ENCODE data around the gene CAMK2D.

CAMK2D gene

DNA sequence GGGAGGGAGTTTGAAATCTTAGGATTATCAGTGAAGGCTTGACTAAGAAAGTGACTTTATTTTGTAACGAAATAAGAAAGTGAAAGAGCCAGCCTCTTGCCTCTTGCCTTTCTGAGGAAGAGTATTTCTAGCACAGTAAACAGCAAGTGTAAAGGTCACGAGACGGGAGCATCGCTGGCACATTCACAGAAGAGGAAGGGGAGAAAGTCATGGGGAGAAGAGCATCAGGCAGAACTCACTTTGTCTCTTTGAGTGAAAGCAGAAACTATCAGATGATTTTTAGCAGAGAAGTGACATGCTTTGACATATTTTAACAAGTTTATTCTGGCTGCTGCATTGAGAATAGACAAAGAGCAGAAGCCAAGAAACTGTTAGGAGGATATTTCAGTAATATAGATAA lies 313.8 kb downstream of the CAMK2D start:
- TF ChIP-seq, protein P1, sequence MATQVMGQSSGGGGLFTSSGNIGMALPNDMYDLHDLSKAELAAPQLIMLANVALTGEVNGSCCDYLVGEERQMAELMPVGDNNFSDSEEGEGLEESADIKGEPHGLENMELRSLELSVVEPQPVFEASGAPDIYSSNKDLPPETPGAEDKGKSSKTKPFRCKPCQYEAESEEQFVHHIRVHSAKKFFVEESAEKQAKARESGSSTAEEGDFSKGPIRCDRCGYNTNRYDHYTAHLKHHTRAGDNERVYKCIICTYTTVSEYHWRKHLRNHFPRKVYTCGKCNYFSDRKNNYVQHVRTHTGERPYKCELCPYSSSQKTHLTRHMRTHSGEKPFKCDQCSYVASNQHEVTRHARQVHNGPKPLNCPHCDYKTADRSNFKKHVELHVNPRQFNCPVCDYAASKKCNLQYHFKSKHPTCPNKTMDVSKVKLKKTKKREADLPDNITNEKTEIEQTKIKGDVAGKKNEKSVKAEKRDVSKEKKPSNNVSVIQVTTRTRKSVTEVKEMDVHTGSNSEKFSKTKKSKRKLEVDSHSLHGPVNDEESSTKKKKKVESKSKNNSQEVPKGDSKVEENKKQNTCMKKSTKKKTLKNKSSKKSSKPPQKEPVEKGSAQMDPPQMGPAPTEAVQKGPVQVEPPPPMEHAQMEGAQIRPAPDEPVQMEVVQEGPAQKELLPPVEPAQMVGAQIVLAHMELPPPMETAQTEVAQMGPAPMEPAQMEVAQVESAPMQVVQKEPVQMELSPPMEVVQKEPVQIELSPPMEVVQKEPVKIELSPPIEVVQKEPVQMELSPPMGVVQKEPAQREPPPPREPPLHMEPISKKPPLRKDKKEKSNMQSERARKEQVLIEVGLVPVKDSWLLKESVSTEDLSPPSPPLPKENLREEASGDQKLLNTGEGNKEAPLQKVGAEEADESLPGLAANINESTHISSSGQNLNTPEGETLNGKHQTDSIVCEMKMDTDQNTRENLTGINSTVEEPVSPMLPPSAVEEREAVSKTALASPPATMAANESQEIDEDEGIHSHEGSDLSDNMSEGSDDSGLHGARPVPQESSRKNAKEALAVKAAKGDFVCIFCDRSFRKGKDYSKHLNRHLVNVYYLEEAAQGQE (IDR thresholded peaks at IDR 0.05; ENCODE audit: insufficient read depth in 1 of 2, low read depth in 2 of 2, low read length in 2 of 2), result no peak
- TF ChIP-seq SIN3A (IDR thresholded peaks at IDR 0.05; ENCODE audit: borderline replicate concordance, insufficient read depth, low read length), result no peak
- no peak for TF ChIP-seq FOXP2 (optimal IDR thresholded peaks at IDR 0.05; ENCODE audit: borderline replicate concordance, extremely low read depth, extremely low read length, insufficient read depth)
- TF ChIP-seq POLR2AphosphoS5 (IDR thresholded peaks at IDR 0.05; ENCODE audit: low read depth, low read length), result no peak
- no peak for TF ChIP-seq TAF1 (IDR thresholded peaks at IDR 0.05; ENCODE audit: borderline replicate concordance, insufficient read depth, low read length)

GRCh38 chr4:113447061-113447460 lies 314.5 kb downstream of the CAMK2D start:
- TF ChIP-seq SIN3A (IDR thresholded peaks at IDR 0.05; ENCODE audit: borderline replicate concordance, insufficient read depth, low read length) (no peak), TAF1 (IDR thresholded peaks at IDR 0.05; ENCODE audit: borderline replicate concordance, insufficient read depth, low read length) (no peak)

GRCh38 chr4:113446019-113446418 lies 315.5 kb downstream of the CAMK2D start:
- TF ChIP-seq FOXP2 (optimal IDR thresholded peaks at IDR 0.05; ENCODE audit: borderline replicate concordance, extremely low read depth, extremely low read length, insufficient read depth), result no peak
- TF ChIP-seq SIN3A (IDR thresholded peaks at IDR 0.05; ENCODE audit: borderline replicate concordance, insufficient read depth, low read length), result no peak
- TF ChIP-seq, protein P1 (IDR thresholded peaks at IDR 0.05; ENCODE audit: insufficient read depth in 1 of 2, low read depth in 2 of 2, low read length in 2 of 2), result no peak
- TF ChIP-seq POLR2AphosphoS5 (IDR thresholded peaks at IDR 0.05; ENCODE audit: low read depth, low read length), result no peak
- TF ChIP-seq TAF1 (IDR thresholded peaks at IDR 0.05; ENCODE audit: borderline replicate concordance, insufficient read depth, low read length), result no peak

DNA sequence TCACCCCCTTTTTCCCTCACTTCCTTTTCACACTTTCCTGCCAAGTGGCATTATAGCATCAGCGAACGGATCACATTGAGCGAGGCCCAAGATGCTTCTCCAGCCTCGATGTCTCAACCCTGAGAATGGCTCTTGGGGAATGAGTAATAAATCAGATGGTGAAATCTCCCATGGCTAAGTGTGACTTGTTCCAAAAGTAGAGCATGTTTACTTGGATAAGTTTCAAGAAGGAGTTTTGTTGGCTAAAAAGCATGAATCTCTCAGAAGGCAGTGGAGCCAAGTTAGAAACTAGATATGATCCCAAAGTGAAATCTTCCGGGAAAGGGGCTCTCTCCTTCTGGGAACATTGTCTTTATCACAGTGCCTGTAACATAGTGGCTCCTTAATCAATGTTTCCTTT lies 316.3 kb downstream of the CAMK2D start:
- TF ChIP-seq TAF1 (IDR thresholded peaks at IDR 0.05; ENCODE audit: borderline replicate concordance, insufficient read depth, low read length) (no peak), SIN3A (IDR thresholded peaks at IDR 0.05; ENCODE audit: borderline replicate concordance, insufficient read depth, low read length) (no peak), FOXP2 (optimal IDR thresholded peaks at IDR 0.05; ENCODE audit: borderline replicate concordance, extremely low read depth, extremely low read length, insufficient read depth) (no peak), POLR2AphosphoS5 (IDR thresholded peaks at IDR 0.05; ENCODE audit: low read depth, low read length) (no peak)
- TF ChIP-seq, protein P1 (IDR thresholded peaks at IDR 0.05; ENCODE audit: insufficient read depth in 1 of 2, low read depth in 2 of 2, low read length in 2 of 2), result no peak

DNA sequence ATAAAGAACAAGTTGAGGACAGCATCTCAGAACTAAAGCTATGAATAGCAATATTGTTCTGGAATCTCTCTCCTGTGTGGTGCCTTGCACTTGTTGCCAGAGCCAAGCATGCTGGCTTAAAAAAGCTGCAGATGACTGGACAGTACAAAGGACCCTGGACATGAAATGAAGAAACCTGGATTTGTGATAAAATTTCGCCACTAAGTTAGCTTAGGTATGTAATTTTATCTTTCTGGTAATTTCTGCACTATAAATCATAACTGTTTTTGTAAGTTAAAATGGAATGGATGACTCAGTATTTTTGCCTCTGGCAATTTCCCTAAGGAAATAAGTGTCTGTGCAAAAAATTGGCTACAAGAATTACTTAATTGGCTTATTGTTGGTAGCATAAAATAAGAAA lies 317.2 kb downstream of the CAMK2D start:
- TF ChIP-seq POLR2AphosphoS5 (IDR thresholded peaks at IDR 0.05; ENCODE audit: low read depth, low read length) (no peak), FOXP2 (optimal IDR thresholded peaks at IDR 0.05; ENCODE audit: borderline replicate concordance, extremely low read depth, extremely low read length, insufficient read depth) (no peak), SIN3A (IDR thresholded peaks at IDR 0.05; ENCODE audit: borderline replicate concordance, insufficient read depth, low read length) (no peak), TAF1 (IDR thresholded peaks at IDR 0.05; ENCODE audit: borderline replicate concordance, insufficient read depth, low read length) (no peak)
- TF ChIP-seq, protein P1 (IDR thresholded peaks at IDR 0.05; ENCODE audit: insufficient read depth in 1 of 2, low read depth in 2 of 2, low read length in 2 of 2), result no peak

Measured in PFSK-1 (cell line).